Chondrocyte (in vitro differentiated cells): ENCODE results near the gene RBM5. TPM values are rescaled to one million over a fixed set of nuclear protein-coding genes. Genes with fewer than 3 reads are reported as not detected.

Source experiments
- DNase-seq: peaks from one replicate; pipeline ENCODE4 v3.0.0; 2021; ENCODE audit warnings: mixed read lengths, low spot score
- H3K27ac Mint-ChIP-seq: one replicate; pipeline ENCODE4 v1.8.0; 2021; ENCODE audit warnings: mild to moderate bottlenecking, moderate library complexity, mixed read lengths; ENCODE audit not compliant: unreplicated experiment
- H3K27me3 Mint-ChIP-seq: 2 replicates; pipeline ENCODE4 v1.8.0; 2021; ENCODE audit warnings: low read depth, mixed read lengths
- H3K36me3 Mint-ChIP-seq: 2 replicates; pipeline ENCODE4 v1.8.0; 2021; ENCODE audit warnings: low read depth, mixed read lengths
- H3K4me1 Mint-ChIP-seq: 2 replicates; pipeline ENCODE4 v1.8.0; 2021; ENCODE audit warnings: low read depth, mild to moderate bottlenecking, mixed read lengths
- H3K4me3 Mint-ChIP-seq: one replicate; pipeline ENCODE4 v1.8.0; 2021; ENCODE audit warnings: mild to moderate bottlenecking, moderate library complexity, mixed read lengths; ENCODE audit not compliant: unreplicated experiment
- H3K9me3 Mint-ChIP-seq: 2 replicates; pipeline ENCODE4 v1.8.0; 2021; ENCODE audit warnings: low read depth, mixed read lengths
- long read RNA-seq: library from polyadenylated mRNA; stranded (forward); transcript quantifications from one replicate; pipeline ENCODE4 v2.0.0, GENCODE V29; 2021
- total RNA-seq: library from RNA; stranded (reverse); gene quantifications from 3 replicates; pipeline ENCODE4 v1.2.1, GENCODE V29; 2021
- TF ChIP-seq, protein P1 (sequence below): fragments of 200-600 bp; sonication (generic); IDR thresholded peaks from 2 replicates; pipeline ENCODE4 v1.5.0; 2021; ENCODE audit warnings: antibody characterized with exemption, mild to moderate bottlenecking, moderate library complexity

RBM5 gene
- total RNA-seq, result 119 to 147 TPM (median 127 TPM) in 3 replicates
- long read RNA-seq, transcript RBM5-201 (25 exons, 3,188 nt), result major isoform, 62 of 99 reads
- long read RNA-seq, partial matches to known transcripts, result 12 of 99 reads
- long read RNA-seq, other reads (novel, unspliced or antisense), result 25 of 99 reads

- DNase-seq, result peak; percentile 98
- peaks cover 20% of the 10 kb centered on the region for H3K36me3 Mint-ChIP-seq
- TF ChIP-seq, protein P1, sequence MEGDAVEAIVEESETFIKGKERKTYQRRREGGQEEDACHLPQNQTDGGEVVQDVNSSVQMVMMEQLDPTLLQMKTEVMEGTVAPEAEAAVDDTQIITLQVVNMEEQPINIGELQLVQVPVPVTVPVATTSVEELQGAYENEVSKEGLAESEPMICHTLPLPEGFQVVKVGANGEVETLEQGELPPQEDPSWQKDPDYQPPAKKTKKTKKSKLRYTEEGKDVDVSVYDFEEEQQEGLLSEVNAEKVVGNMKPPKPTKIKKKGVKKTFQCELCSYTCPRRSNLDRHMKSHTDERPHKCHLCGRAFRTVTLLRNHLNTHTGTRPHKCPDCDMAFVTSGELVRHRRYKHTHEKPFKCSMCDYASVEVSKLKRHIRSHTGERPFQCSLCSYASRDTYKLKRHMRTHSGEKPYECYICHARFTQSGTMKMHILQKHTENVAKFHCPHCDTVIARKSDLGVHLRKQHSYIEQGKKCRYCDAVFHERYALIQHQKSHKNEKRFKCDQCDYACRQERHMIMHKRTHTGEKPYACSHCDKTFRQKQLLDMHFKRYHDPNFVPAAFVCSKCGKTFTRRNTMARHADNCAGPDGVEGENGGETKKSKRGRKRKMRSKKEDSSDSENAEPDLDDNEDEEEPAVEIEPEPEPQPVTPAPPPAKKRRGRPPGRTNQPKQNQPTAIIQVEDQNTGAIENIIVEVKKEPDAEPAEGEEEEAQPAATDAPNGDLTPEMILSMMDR, result no peak
- peak within 1 kb of the TSS; percentile 95 for H3K27ac Mint-ChIP-seq
- no peaks in the 10 kb centered on the region for H3K27me3 Mint-ChIP-seq
- H3K9me3 Mint-ChIP-seq, result no peaks in the 10 kb centered on the region
- peaks cover 28% of the 10 kb centered on the region for H3K4me1 Mint-ChIP-seq
- peak within 1 kb of the TSS; percentile 95 for H3K4me3 Mint-ChIP-seq
These were observed at the start of gene RBM5 for GRCh38 chr3:50088725-50089608. Gene RBM5, plus strand, starts transcription at chr3:50088919. Its CDS starts 1,516 bp downstream, at chr3:50090435.

DNA sequence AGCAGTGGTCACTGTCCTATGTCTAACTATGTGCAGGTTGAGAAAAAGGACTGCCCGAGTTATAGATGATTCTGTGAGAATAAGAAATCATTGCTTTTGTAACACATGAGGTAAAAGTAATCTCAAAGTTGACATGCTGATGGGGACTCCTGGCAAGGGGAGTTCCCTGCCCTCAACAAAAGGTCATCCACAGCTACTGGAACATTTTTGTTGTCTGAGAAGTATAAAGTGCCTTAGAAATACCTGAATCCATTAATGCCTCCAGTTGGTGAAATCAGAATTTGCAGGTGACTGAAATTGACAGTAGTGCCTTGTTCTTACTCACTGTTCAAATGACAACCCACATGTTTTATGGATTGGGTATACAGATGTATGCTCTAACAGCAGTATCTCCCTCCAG lies 43.7 kb upstream of the RBM5 start:
- Mint-ChIP-seq H3K9me3 (no peaks in the 10 kb centered on the region), H3K27ac (no peak overlapping the region), H3K36me3 (peaks cover 4% of the 10 kb centered on the region)

DNA sequence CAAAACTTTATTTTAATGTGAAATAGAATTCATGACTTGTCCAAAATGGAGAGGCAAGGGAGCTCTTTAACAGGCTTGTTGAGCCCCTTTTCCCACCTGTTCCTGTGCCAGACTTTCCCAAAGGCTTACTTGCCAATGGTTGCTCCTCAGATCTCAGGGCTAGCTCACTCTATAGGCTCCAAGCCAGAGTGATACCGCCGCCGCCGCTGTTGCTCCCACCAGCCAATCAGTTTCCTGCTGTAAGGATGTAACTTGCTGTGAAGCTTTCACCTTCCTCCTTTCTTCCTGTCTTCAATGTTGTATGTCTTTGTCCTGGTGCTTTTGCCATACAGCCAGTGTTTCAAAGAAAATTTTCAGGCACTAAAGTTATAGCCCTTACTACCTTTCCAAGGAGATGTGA lies 41.3 kb upstream of the RBM5 start:
- Mint-ChIP-seq H3K4me1 (peaks cover 11% of the 10 kb centered on the region), H3K27me3 (no peaks in the 10 kb centered on the region), H3K9me3 (no peaks in the 10 kb centered on the region), H3K36me3 (peaks cover 11% of the 10 kb centered on the region), H3K27ac (peak overlapping the region; percentile 36), H3K4me3 (no peak overlapping the region)
- DNase-seq, result no peak
- TF ChIP-seq, protein P1, result no peak

More for the DNA sequence above, 43.7 kb upstream of the RBM5 start:
- DNase-seq, result no peak
- no peak overlapping the region for H3K4me3 Mint-ChIP-seq
- TF ChIP-seq, protein P1, result no peak
- H3K4me1 Mint-ChIP-seq, result peaks cover 3% of the 10 kb centered on the region
- H3K27me3 Mint-ChIP-seq, result no peaks in the 10 kb centered on the region

- TF ChIP-seq, protein P1, result no peak
- H3K4me1 Mint-ChIP-seq, result peaks cover 13% of the 10 kb centered on the region
- no peaks in the 10 kb centered on the region for H3K27me3 Mint-ChIP-seq
- no peaks in the 10 kb centered on the region for H3K9me3 Mint-ChIP-seq
- DNase-seq, result no peak
- H3K27ac Mint-ChIP-seq, result peak overlapping the region; percentile 33
- H3K36me3 Mint-ChIP-seq, result peaks cover 22% of the 10 kb centered on the region
- H3K4me3 Mint-ChIP-seq, result no peak overlapping the region
These were observed 38.4 kb upstream of the RBM5 start for GRCh38 chr3:50050361-50050760.

DNA sequence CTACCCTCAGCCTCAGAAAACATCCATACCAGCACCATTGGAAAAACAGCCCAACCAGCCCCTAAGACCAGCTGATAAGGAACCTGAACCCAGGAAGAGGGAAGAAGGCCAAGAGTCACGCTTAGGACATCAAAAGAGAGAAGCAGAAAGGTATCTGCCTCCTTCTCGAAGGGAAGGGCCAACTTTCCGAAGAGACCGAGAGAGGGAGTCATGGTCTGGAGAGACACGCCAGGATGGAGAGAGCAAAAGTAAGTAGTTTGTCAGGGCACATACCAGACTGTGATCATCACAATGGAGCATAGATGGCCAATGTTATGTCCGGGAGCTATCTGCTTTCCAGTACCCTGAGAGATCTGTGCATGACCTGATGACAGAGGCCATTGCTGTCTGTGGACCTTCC lies 31.0 kb upstream of the RBM5 start:
- Mint-ChIP-seq H3K4me3 (no peak overlapping the region), H3K27me3 (no peaks in the 10 kb centered on the region), H3K9me3 (no peaks in the 10 kb centered on the region), H3K27ac (peak overlapping the region; percentile 5), H3K4me1 (peaks cover 4% of the 10 kb centered on the region), H3K36me3 (peaks cover 41% of the 10 kb centered on the region)
- DNase-seq, result no peak
- TF ChIP-seq, protein P1, result no peak
